ENCODE data around the gene CCL28. TPM values are rescaled to one million over a fixed set of nuclear protein-coding genes. Genes with fewer than 3 reads are reported as not detected.
"Not testable (repeated sequence)": the region's sequence is repeated elsewhere in the genome, so short reads cannot be mapped to it uniquely, and the experiment has no call there.

The CCL28 gene
- total and polyA plus RNA-seq, 9 of the 15 experiments (the other 6 are each of a cell fraction or from before 2014, with no cell fraction given), result not detected

DNA sequence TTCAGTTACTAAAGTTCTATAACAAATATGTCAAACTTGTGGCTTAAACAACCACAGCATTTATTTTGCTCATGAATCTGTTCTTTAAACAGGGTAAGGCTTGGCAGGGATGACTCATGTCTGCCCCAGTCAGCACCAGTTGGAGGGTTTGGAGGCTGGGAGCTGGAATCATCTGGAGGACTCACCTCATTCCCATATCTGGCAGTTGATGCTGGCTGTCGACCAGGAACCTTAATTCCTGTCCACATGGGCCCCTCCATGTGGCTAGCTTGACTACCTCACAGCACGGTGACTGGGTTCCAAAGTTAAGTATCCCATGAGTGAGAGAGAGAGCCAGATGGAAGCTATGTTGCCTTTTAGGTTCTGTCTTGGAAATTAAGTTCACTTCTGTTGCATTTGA is 13.8 kb upstream of the CCL28 start:
- no peaks in the 10 kb centered on the region for H3K79me2 ChIP-seq (ENCODE audit: control insufficient read depth, insufficient read depth, low read length)
- intact Hi-C loops (cut with micrococcal nuclease) (no loop called here), in situ Hi-C loops (cut with MboI) (no loop called here)
- TF ChIP-seq NRF1 (conservative IDR thresholded peaks at IDR 0.05 in 1 of 2, IDR thresholded peaks at IDR 0.05 in 1 of 2) (no peak), PRMT5 (CRISPR knock-in tag; IDR thresholded peaks at IDR 0.05) (no peak), FIP1L1 (IDR thresholded peaks at IDR 0.05; ENCODE audit: low read depth, low read length, poor library complexity, severe bottlenecking) (no peak), CC2D1A (IDR thresholded peaks at IDR 0.05) (no peak)
- no peak overlapping the region for H3K4me2 ChIP-seq (ENCODE audit: insufficient read depth, low read length)
- CTCF ChIA-PET (ENCODE audit: low intra/inter-chr PET ratio), result no interaction called here
- H3K4me3 ChIP-seq, result no peak overlapping the region
- no peaks in the 10 kb centered on the region for H3K27me3 ChIP-seq (ENCODE audit: control insufficient read depth in 2 of 2, insufficient read depth in 2 of 2, low read length in 2 of 2)
- no peak for ATAC-seq
- no peaks in the 10 kb centered on the region for H4K20me1 ChIP-seq (replicated peaks; ENCODE audit: control insufficient read depth, insufficient read depth, low read length)
- no peaks in the 10 kb centered on the region for H3K36me3 ChIP-seq (ENCODE audit: control insufficient read depth, insufficient read depth, low read length)
- 13% methylated on average over 2 of the region's 2 CpGs for WGBS (ENCODE audit: insufficient coverage, low coverage, missing lambda C conversion rate)
- FAIRE-seq, result no peak
- H3K27ac ChIP-seq (ENCODE audit: extremely low read depth, low read depth, low read length), result no peak overlapping the region
- no peak overlapping the region for H3K9ac ChIP-seq (ENCODE audit: insufficient read depth in 1 of 2, low read depth in 2 of 2, low read length in 2 of 2)
- no peaks in the 10 kb centered on the region for H3K9me3 ChIP-seq (replicated peaks; ENCODE audit: control insufficient read depth, insufficient read depth, low read depth, low read length)
- BruUV-seq (replicated peaks), result no TSS peak
- no peak overlapping the region for H2AFZ ChIP-seq (ENCODE audit: low read depth, low read length)
- DNase-seq (ENCODE audit: extremely low read depth in 1 of 4, low spot score in 3 of 4), result no peak
- H3K4me1 ChIP-seq (replicated peaks in 1 of 2; ENCODE audit: control insufficient read depth in 2 of 2, insufficient read depth in 2 of 2, low read length in 2 of 2), result no peaks in the 10 kb centered on the region; a peak in 1 of 5 replicates
- POLR2A ChIA-PET, result interaction anchor here (1.1 kb wide), 1 partner anchor 10 kb away, joined by 4 read pairs; no protein-coding TSS in a partner anchor
- H3K9me1 ChIP-seq (ENCODE audit: control insufficient read depth, insufficient read depth, low read length), result no peaks in the 10 kb centered on the region

DNA sequence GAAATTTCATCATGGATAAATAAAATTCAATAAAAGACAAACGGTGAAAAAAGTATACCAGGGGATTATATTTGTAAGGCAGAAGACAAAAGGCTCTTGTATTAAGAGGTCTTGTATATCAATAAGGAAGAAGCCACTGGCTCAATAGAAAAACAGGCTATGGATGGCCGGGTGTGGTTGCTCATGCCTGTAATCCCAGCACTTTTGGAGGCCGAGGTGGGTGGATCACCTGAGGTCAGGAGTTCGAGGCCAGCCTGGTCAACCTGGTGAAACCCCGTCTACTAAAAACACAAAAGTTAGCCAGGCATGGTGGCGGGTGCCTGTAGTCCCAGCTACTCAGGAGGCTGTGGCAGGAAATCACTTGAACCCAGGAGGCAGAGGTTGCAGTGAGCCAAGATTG is 10.9 kb upstream of the CCL28 start:
- H3K4me3 ChIP-seq; BruUV-seq (replicated peaks); H4K20me1 ChIP-seq (replicated peaks; ENCODE audit: control insufficient read depth, insufficient read depth, low read length); FAIRE-seq; H3K79me2 ChIP-seq (ENCODE audit: control insufficient read depth, insufficient read depth, low read length); H2AFZ ChIP-seq (ENCODE audit: low read depth, low read length); H3K9me1 ChIP-seq (ENCODE audit: control insufficient read depth, insufficient read depth, low read length); H3K27me3 ChIP-seq (ENCODE audit: control insufficient read depth in 2 of 2, insufficient read depth in 2 of 2, low read length in 2 of 2); H3K9me3 ChIP-seq (replicated peaks; ENCODE audit: control insufficient read depth, insufficient read depth, low read depth, low read length); intact Hi-C loops (cut with micrococcal nuclease); DNase-seq (ENCODE audit: extremely low read depth in 1 of 4, low spot score in 3 of 4); H3K36me3 ChIP-seq (ENCODE audit: control insufficient read depth, insufficient read depth, low read length); H3K27ac ChIP-seq (ENCODE audit: extremely low read depth, low read depth, low read length); H3K4me1 ChIP-seq (replicated peaks in 1 of 2; ENCODE audit: control insufficient read depth in 2 of 2, insufficient read depth in 2 of 2, low read length in 2 of 2); in situ Hi-C loops (cut with MboI); H3K9ac ChIP-seq (ENCODE audit: insufficient read depth in 1 of 2, low read depth in 2 of 2, low read length in 2 of 2); POLR2A ChIA-PET; CTCF ChIA-PET (ENCODE audit: low intra/inter-chr PET ratio); H3K4me2 ChIP-seq (ENCODE audit: insufficient read depth, low read length); ATAC-seq: not testable (repeated sequence)
- 37% methylated on average over 6 of the region's 6 CpGs for WGBS (ENCODE audit: insufficient coverage, low coverage, missing lambda C conversion rate)
